Osteocyte (in vitro differentiated cells): Measurements from ENCODE around the gene SMG9. TPM values are rescaled to one million over a fixed set of nuclear protein-coding genes. Genes with fewer than 3 reads are reported as not detected.

Source experiments
- DNase-seq: peaks from one replicate; pipeline ENCODE4 v3.0.0; 2021; ENCODE audit warnings: mixed read lengths; ENCODE audit not compliant: unreplicated experiment; ENCODE audit errors: extremely low spot score
- H3K27ac Mint-ChIP-seq: one replicate; pipeline ENCODE4 v1.8.0; 2021; ENCODE audit warnings: mild to moderate bottlenecking, mixed read lengths; ENCODE audit not compliant: unreplicated experiment
- H3K27me3 Mint-ChIP-seq: one replicate; pipeline ENCODE4 v1.8.0; 2021; ENCODE audit warnings: mixed read lengths; ENCODE audit not compliant: unreplicated experiment
- H3K36me3 Mint-ChIP-seq: one replicate; pipeline ENCODE4 v1.8.0; 2021; ENCODE audit warnings: mixed read lengths; ENCODE audit not compliant: unreplicated experiment
- H3K4me1 Mint-ChIP-seq: one replicate; pipeline ENCODE4 v1.8.0; 2021; ENCODE audit warnings: mixed read lengths; ENCODE audit not compliant: unreplicated experiment
- H3K4me3 Mint-ChIP-seq: one replicate; pipeline ENCODE4 v1.8.0; 2021; ENCODE audit warnings: mild to moderate bottlenecking, moderate library complexity, mixed read lengths; ENCODE audit not compliant: unreplicated experiment
- H3K9me3 Mint-ChIP-seq: one replicate; pipeline ENCODE4 v1.8.0; 2021; ENCODE audit warnings: mixed read lengths; ENCODE audit not compliant: unreplicated experiment
- total RNA-seq: library from RNA; stranded (reverse); gene quantifications from 2 replicates; pipeline ENCODE4 v1.2.1, GENCODE V29; 2021
- TF ChIP-seq, protein P1 (sequence below): fragments of 200-600 bp; sonication (generic); IDR thresholded peaks from 2 replicates; pipeline ENCODE4 v1.5.0; 2021; ENCODE audit warnings: antibody characterized with exemption, mild to moderate bottlenecking, moderate library complexity

The SMG9 gene
- total RNA-seq, 1 donor from 2014 or later, result 71.0 TPM

DNA sequence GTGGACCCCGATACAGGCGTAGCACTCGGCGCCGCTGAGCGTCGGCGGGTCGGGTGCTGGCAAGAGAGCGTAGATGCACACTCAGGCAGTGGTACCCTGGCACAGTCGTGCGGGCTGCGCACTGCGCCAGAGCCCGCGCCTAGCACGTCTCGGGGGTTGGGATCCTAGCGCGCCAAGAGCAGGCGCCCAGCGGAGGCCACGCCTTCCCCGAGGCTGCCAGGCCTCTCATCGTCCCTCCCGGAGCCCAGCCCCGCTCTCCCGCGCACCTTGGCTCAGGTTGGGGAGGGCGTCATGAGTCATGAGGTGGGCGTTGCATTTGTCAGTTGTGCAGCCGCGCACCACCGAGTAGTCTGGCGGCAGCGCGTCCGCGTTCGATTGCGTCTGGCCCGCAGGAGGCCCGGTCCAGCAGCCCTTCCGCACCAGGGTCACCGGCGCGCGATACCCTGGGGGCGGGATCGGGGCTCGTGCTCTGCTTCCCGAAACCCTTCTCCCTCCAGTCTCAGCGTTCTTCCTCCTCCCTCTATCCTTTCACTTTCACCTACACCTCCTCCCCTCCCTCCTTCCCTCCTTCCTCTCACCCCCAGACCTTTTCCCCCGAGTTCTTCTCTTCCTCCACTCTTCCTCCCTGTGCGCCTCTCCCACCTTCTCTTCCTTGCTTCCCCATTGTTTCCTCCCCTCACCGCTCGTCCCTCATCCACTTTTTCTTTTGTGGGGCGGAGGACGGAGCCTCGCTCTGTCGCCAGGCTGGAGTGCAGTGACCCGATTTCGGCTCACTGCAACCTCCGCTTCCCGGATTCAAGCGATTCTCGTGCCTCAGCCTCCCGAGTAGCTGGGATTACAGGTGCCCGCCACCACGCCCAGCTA, 44.0 kb upstream of the SMG9 start:
- no peak overlapping the region for H3K27ac Mint-ChIP-seq
- peak overlapping the region; percentile 74 for H3K4me3 Mint-ChIP-seq
- no peaks in the 10 kb centered on the region for H3K9me3 Mint-ChIP-seq
- peaks cover 7% of the 10 kb centered on the region for H3K4me1 Mint-ChIP-seq
- TF ChIP-seq, protein P1, sequence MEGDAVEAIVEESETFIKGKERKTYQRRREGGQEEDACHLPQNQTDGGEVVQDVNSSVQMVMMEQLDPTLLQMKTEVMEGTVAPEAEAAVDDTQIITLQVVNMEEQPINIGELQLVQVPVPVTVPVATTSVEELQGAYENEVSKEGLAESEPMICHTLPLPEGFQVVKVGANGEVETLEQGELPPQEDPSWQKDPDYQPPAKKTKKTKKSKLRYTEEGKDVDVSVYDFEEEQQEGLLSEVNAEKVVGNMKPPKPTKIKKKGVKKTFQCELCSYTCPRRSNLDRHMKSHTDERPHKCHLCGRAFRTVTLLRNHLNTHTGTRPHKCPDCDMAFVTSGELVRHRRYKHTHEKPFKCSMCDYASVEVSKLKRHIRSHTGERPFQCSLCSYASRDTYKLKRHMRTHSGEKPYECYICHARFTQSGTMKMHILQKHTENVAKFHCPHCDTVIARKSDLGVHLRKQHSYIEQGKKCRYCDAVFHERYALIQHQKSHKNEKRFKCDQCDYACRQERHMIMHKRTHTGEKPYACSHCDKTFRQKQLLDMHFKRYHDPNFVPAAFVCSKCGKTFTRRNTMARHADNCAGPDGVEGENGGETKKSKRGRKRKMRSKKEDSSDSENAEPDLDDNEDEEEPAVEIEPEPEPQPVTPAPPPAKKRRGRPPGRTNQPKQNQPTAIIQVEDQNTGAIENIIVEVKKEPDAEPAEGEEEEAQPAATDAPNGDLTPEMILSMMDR, result no peak
- no peaks in the 10 kb centered on the region for H3K36me3 Mint-ChIP-seq
- DNase-seq, result no peak
- H3K27me3 Mint-ChIP-seq, result peaks cover 39% of the 10 kb centered on the region

DNA sequence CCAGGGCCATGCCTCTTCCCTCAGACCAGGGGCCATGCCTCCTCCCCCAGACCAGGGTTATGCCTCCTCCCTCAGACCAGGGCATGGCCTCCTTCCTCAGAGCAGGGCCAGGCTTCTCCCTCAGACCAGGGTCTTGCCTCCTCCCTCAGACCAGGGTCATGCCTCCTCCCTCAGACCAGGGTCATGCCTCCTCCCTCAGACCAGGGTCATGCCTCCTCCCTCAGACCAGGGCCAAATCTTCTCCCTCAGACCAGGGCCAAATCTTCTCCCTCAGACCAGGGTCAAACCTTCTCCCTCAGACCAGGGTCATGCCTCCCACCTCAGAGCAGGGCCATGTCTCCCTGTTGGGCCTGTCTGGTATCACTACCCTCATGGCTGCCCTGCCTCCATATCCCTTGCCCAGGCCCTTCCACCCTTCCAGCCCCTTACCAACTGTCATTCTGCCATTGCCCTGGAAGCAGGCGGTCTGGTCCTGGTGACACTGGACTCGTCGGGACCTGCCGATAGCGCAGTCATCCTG, 43.3 kb upstream of the SMG9 start:
- Mint-ChIP-seq H3K9me3 (no peaks in the 10 kb centered on the region), H3K36me3 (no peaks in the 10 kb centered on the region), H3K27ac (no peak overlapping the region), H3K4me3 (peak overlapping the region; percentile 74), H3K27me3 (peaks cover 44% of the 10 kb centered on the region), H3K4me1 (peaks cover 7% of the 10 kb centered on the region)
- DNase-seq, result no peak
- TF ChIP-seq, protein P1, result no peak

DNA sequence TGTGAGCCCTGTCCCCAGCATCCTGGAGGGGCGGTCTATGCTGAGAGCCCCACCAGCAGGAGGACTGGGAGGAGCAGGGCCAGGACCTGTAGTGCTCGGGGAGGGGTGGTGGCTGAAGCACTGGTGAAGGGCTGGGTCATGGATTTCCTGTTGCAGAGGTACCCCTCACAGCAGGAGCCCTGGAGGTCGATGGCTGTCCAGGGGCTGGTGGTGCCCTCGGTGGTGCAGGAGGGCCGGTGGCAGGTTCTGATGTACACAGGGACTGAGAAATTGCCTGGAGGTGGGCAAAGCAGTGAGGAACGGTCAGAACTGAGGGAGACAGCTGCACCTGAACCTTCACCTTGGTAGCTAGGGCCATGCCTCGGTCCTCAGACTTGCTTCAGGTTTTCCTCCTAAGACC, 42.8 kb upstream of the SMG9 start:
- peaks cover 39% of the 10 kb centered on the region for H3K27me3 Mint-ChIP-seq
- no peaks in the 10 kb centered on the region for H3K36me3 Mint-ChIP-seq
- TF ChIP-seq, protein P1, result no peak
- peaks cover 7% of the 10 kb centered on the region for H3K4me1 Mint-ChIP-seq
- no peak overlapping the region for H3K4me3 Mint-ChIP-seq
- H3K9me3 Mint-ChIP-seq, result no peaks in the 10 kb centered on the region
- H3K27ac Mint-ChIP-seq, result no peak overlapping the region
- no peak for DNase-seq

DNA sequence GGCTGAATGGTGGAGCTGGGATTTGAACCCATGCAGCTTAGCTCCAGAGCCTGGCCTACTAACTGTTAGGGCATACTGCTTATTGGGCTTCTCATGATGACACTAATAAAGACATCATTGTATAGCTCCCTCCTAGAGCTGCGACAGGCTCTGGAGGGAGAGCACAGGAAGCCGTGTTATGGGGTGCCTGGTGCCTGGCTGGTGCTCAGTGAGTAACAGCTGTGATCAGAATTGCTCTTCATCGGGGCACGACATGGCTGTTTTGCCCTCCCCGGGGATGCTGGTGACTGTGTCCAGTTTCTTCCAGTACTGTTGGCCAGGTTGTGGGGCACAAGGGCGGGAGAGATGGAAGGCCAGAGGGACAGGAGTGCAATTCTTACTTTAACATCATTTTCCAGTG, 42.4 kb upstream of the SMG9 start:
- Mint-ChIP-seq H3K36me3 (no peaks in the 10 kb centered on the region), H3K4me1 (peaks cover 7% of the 10 kb centered on the region), H3K27ac (no peak overlapping the region), H3K4me3 (peak overlapping the region; percentile 26), H3K9me3 (no peaks in the 10 kb centered on the region), H3K27me3 (peaks cover 39% of the 10 kb centered on the region)
- TF ChIP-seq, protein P1, result no peak
- no peak for DNase-seq

DNA sequence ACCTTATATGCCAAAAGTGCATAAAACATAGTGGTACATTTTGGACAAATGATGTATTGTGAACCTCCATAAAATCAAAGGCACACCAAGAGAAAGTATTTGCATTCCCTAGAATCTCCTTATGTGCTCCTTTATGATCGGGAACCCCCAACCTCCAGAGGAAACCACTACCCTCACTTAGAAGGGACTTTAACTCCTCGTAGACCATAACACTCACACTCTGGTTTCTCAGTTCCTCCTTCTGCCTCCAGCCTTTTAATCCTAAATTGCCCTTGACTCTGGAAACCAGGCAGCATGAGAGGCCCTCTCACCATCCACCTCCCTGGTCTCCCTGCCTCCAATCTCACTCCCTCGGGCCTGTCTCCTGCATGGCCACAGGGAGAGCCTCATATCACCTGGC, 35.8 kb upstream of the SMG9 start:
- DNase-seq, result no peak
- Mint-ChIP-seq H3K27ac (no peak overlapping the region), H3K4me3 (no peak overlapping the region), H3K9me3 (no peaks in the 10 kb centered on the region), H3K4me1 (no peaks in the 10 kb centered on the region), H3K27me3 (peaks cover 30% of the 10 kb centered on the region), H3K36me3 (no peaks in the 10 kb centered on the region)
- TF ChIP-seq, protein P1, result no peak
